GM19193 (cell line): Measurements from ENCODE around the gene TIMD4.

Experiments used
- POLR2A ChIP-seq: IDR thresholded peaks from 4 replicates; pipeline ENCODE4 v1.6.1; 2011; ENCODE audit not compliant: insufficient read depth, insufficient read length; ENCODE audit errors: extremely low read depth

Gene TIMD4

DNA sequence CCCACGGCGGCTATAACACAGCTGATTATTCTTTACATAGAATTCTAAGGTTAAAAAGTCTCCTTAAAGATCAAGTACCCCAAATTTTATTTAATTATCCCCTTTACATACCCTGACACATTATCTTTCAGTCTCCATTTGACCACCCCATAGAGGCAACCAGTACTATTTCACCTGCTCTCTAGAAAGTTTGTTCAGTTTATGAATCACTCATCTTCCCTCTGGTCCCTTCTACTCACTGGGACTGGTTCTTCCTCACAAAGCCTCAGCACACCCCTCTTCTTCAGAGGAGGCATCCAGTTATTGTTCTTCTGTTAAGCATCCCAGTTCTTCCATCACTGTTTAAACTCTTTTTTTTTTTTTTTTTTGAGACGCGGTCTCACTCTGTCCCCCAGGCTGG is 70.2 kb downstream of the TIMD4 start:
- TF ChIP-seq POLR2A: no peak

- TF ChIP-seq POLR2A: no peak
Measured at GRCh38 chr5:156892223-156892622, 70.8 kb downstream of the TIMD4 start.

DNA sequence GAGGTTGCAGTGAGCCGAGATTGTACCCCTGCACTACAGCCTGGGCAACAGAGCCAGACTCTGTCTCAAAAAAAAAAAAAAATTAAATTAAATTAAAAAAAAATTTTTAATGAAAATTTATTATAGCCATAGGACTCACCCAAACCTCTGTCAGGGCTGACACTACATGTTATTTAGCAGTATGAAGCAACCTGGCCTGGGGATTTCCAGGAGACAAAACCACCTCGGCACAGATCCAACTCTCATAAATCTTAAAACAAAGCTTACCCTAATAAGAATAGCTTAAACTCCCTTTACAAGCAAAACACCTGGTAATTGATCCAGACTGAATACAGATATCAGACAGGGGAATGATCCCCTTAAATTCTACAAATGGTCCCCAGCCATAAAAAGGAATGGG is 74.5 kb downstream of the TIMD4 start:
- TF ChIP-seq POLR2A: no peak

DNA sequence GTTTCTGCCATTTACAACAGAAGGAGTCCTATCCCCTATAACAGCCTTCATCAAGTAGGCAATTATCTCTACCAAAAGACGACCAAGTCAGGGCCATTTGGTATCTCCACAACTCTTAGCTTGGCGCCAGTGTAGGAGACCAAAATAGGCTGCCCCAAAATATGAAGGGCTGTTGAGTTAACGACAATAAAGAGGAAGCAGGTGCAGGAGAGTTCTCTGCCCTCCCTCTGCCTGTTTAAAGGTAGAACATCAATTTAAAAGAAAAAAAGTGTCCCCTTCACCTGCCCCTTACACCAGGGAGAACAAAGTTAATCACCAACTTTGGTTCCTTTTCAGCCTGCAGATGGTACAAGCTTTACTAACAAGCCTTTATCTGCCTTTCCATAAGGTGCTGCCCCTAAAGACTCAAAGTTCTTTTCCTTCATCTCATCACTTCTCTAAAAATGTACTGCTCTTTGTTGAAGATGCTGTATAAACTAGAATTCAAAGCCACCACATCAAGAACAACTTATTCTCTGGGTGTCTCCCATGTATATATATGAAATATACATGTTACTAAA is 79.6 kb downstream of the TIMD4 start:
- TF ChIP-seq POLR2A: no peak

GRCh38 chr5:156879665-156880285 is 83.3 kb downstream of the TIMD4 start:
- no peak for TF ChIP-seq POLR2A

DNA sequence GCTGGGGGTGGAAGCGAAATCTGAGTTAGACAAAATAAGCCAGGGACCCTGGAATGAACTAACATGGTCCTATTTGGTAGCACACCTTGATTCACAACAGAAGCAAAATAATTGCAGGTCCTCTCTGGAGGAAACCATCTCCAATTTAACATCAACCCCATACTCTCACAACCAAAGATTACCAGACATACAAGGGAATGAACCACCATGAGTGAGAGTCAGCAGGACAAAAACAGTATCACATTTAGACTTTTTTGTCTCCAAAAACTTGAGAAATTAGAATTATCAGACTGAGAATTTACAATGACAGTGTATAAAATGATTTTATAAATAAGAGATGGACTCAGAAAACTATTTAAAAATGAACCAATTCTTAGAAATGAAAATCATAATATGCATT is 91.8 kb downstream of the TIMD4 start:
- no peak for TF ChIP-seq POLR2A

DNA sequence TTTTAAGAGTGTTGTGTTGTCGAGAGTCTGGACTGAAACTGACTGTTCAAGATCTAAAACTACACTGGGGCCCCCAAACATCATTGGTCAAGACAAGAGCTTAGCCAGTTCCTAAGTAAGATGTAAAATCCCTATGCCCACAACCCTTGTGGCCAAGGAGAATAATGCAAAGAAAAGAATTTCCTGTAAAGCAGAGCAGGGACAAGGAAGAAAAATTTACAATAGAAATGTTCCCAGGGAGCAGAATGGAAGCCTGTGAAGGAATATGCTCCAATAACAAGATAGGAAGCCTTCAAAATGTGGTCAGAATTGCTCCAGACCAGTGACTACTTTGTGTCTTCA is 92.6 kb downstream of the TIMD4 start:
- TF ChIP-seq POLR2A: no peak
